Measurements from ENCODE around the gene WWOX. TPM values are rescaled to one million over a fixed set of nuclear protein-coding genes. Genes with fewer than 3 reads are reported as not detected.

WWOX gene
- total and polyA plus RNA-seq, 2 donors = 15.4 to 23.9 TPM

DNA sequence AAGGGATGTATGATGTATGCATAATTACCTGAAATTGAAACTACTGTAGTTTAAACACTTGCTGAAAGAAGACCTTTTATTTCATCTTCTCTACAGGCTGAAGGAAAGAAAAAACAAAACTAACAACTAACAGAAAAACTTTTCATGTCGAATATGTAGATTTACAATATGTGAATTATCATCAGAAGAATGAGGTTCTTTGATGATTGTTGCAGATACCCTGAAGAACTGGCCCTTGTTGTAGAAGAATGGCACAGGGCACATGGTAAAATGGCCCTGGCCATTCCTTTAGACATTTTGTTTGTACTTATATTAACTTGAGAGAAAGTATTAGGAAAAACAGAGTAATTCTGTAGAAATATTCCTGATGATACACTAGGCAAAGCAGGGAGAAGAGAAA is 1057.3 kb downstream of the WWOX start:
- no peak overlapping the region for H3K27ac ChIP-seq (ENCODE audit: low read depth in 1 of 2, low read length in 1 of 2)
- DNase-seq (ENCODE audit: low read depth in 6 of 9, low spot score in 9 of 9) = no peak
- 68% methylated on average over 1 of the region's 1 CpG for WGBS

DNA sequence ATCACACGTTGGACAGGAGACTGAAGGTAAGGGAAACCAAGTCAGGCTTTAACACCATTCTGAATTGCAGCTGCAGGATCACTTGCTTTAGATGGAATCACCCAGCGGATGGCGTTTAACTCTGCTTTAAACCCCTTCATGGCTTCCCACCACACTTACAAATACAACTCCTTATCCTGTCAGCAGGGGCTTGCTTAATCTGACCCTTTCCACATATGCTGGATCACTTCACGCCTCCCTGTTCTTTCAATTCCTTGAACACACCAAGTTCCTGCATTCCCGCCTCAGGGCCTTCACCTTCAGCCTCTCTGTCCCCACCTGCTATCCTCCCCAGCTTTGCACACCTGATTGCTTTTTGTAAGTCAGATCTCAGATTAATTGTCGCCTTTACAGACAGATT is 1058.9 kb downstream of the WWOX start:
- WGBS = 97% methylated on average over 6 of the region's 6 CpGs
- no peaks in the 10 kb centered on the region for H3K27me3 ChIP-seq (ENCODE audit: control insufficient read depth in 2 of 2, insufficient read depth in 1 of 2, low read length in 1 of 2)
- no peak overlapping the region for H3K27ac ChIP-seq (ENCODE audit: low read depth in 1 of 2, low read length in 1 of 2)
- H3K4me3 ChIP-seq (ENCODE audit: low read length in 2 of 2) = no peak overlapping the region
- peaks cover 0 to 11% of the 10 kb centered on the region in 2 donors for H3K4me1 ChIP-seq (ENCODE audit: control insufficient read depth in 2 of 2, insufficient read depth in 2 of 2, low read length in 2 of 2)
- no peaks in the 10 kb centered on the region for H3K36me3 ChIP-seq (ENCODE audit: control insufficient read depth in 2 of 2, insufficient read depth in 2 of 2, low read length in 1 of 2)
- no peaks in the 10 kb centered on the region for H3K9me3 ChIP-seq (ENCODE audit: control insufficient read depth in 2 of 2, insufficient read depth in 1 of 2, low read length in 1 of 2)
- DNase-seq (ENCODE audit: low read depth in 6 of 9, low spot score in 9 of 9) = no peak

More for the DNA sequence above, 1057.3 kb downstream of the WWOX start:
- Histone ChIP-seq H3K4me1 (ENCODE audit: control insufficient read depth in 2 of 2, insufficient read depth in 2 of 2, low read length in 2 of 2) (peaks cover 0 to 9% of the 10 kb centered on the region in 2 donors), H3K9me3 (ENCODE audit: control insufficient read depth in 2 of 2, insufficient read depth in 1 of 2, low read length in 1 of 2) (no peaks in the 10 kb centered on the region), H3K4me3 (ENCODE audit: low read length in 2 of 2) (no peak overlapping the region), H3K36me3 (ENCODE audit: control insufficient read depth in 2 of 2, insufficient read depth in 2 of 2, low read length in 1 of 2) (no peaks in the 10 kb centered on the region), H3K27me3 (ENCODE audit: control insufficient read depth in 2 of 2, insufficient read depth in 1 of 2, low read length in 1 of 2) (no peaks in the 10 kb centered on the region)

DNA sequence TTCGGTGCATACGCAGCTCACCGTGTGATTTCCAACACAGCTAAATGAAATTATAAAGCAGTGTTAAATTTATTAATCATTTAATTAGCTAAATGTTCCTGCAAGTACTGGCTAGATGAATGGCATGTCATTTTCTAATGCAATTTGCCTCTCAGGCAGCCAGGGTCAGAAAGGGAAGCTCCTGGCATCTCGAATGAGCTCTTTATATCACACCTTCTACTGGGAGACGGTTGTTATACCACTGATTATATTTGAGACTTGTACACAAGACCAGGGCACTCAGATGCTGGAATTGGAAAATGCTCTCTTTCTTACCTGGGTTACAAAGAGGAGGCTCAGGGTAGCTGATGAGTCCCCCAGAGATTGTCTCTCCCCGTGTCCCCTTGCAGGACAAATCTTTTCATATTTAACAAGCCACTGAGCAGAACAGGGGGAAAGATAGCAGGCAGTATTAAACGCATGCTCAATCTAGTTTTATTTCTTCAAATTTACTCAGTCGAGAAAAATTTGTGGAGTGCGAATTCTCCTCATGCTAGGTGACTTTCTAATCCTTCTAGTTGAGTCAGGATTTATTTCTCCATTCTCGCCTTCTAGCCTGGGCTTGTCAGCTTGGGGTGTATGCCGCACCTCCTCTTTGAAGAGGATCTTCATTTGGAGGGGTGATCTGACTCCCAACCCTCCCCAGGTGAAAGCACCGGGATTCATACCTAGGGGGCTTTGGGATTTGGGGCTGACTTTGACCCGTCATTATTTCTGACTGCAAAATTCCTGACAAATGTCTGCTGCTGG is 1060.0 kb downstream of the WWOX start:
- Histone ChIP-seq H3K27me3 (ENCODE audit: control insufficient read depth in 2 of 2, insufficient read depth in 1 of 2, low read length in 1 of 2) (no peaks in the 10 kb centered on the region), H3K27ac (ENCODE audit: low read depth in 1 of 2, low read length in 1 of 2) (no peak overlapping the region)
- 92% methylated on average over 13 of the region's 13 CpGs for WGBS

DNA sequence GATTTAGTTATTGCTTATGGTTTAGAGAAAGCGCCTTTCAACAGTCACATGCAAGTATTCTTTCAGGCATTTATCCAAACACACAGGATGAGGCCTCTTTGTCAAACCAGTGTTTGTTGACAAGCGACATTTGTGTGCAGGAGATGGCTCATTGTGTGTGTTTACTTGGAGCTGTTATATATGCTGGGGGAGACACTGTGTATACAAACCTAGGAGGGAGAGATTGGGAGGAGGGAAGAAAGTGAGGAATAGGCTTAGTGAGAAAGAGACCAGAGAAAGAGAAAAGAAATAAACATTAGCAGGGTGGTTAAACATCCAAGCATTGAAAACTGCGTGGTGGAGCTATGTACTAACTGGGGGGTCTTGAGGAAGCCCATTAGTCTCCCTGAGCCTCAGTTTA is 1063.5 kb downstream of the WWOX start:
- Histone ChIP-seq H3K9me3 (ENCODE audit: control insufficient read depth in 2 of 2, insufficient read depth in 1 of 2, low read length in 1 of 2) (no peaks in the 10 kb centered on the region), H3K27ac (ENCODE audit: low read depth in 1 of 2, low read length in 1 of 2) (no peak overlapping the region), H3K4me1 (ENCODE audit: control insufficient read depth in 2 of 2, insufficient read depth in 2 of 2, low read length in 2 of 2) (peaks cover 0 to 15% of the 10 kb centered on the region in 2 donors), H3K36me3 (ENCODE audit: control insufficient read depth in 2 of 2, insufficient read depth in 2 of 2, low read length in 1 of 2) (no peaks in the 10 kb centered on the region), H3K4me3 (ENCODE audit: low read length in 2 of 2) (no peak overlapping the region), H3K27me3 (ENCODE audit: control insufficient read depth in 2 of 2, insufficient read depth in 1 of 2, low read length in 1 of 2) (no peaks in the 10 kb centered on the region)
- 98% methylated on average over 3 of the region's 3 CpGs for WGBS
- no peak for DNase-seq (ENCODE audit: low read depth in 6 of 9, low spot score in 9 of 9)

More for the DNA sequence above, 1060.0 kb downstream of the WWOX start:
- no peak overlapping the region for H3K4me3 ChIP-seq (ENCODE audit: low read length in 2 of 2)
- H3K4me1 ChIP-seq (ENCODE audit: control insufficient read depth in 2 of 2, insufficient read depth in 2 of 2, low read length in 2 of 2) = peaks cover 0 to 21% of the 10 kb centered on the region in 2 donors
- H3K36me3 ChIP-seq (ENCODE audit: control insufficient read depth in 2 of 2, insufficient read depth in 2 of 2, low read length in 1 of 2) = no peaks in the 10 kb centered on the region
- no peak for DNase-seq (ENCODE audit: low read depth in 6 of 9, low spot score in 9 of 9)
- H3K9me3 ChIP-seq (ENCODE audit: control insufficient read depth in 2 of 2, insufficient read depth in 1 of 2, low read length in 1 of 2) = no peaks in the 10 kb centered on the region

DNA sequence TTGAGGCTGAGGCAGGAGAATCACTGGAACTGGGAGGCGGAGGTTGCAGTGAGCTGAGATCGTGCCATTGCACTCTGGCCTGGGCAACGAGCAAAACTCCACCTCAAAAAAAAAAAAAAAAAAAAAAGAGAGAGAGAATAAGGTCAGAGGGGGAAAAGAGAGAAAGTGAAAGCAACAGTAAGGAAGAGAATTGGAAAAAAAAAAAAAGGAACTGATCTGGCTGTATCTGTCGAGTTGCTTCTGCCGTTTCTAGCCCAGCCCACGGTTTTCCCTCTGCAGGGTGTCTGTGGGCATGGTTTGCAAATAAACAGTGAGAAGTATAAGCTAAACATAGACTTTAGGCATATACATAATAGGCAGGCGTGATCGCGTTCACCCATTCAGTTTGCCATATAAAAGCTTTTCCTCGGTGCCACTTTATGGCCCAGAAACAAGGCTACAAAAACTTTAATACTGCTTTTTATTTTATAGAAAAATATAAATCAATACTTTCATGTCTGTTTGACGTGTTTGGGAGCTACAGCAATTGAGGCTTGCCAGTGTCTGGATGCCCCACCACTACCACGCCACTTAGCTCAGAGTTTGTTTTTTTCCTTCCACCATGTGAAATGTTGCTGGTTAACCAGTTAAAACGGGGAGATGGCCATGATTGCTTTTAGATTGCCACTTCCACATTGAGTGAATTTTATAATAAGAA is 1064.4 kb downstream of the WWOX start:
- Histone ChIP-seq H3K27ac (ENCODE audit: low read depth in 1 of 2, low read length in 1 of 2) (peak overlapping the region in 1 of 2 donors; percentile 37), H3K27me3 (ENCODE audit: control insufficient read depth in 2 of 2, insufficient read depth in 1 of 2, low read length in 1 of 2) (no peaks in the 10 kb centered on the region), H3K9me3 (ENCODE audit: control insufficient read depth in 2 of 2, insufficient read depth in 1 of 2, low read length in 1 of 2) (no peaks in the 10 kb centered on the region), H3K36me3 (ENCODE audit: control insufficient read depth in 2 of 2, insufficient read depth in 2 of 2, low read length in 1 of 2) (no peaks in the 10 kb centered on the region), H3K4me3 (ENCODE audit: low read length in 2 of 2) (peak overlapping the region in 1 of 2 donors; percentile 1), H3K4me1 (ENCODE audit: control insufficient read depth in 2 of 2, insufficient read depth in 2 of 2, low read length in 2 of 2) (peaks cover 0 to 20% of the 10 kb centered on the region in 2 donors)
- peak in 1 of 9 donors; percentile 53 for DNase-seq (ENCODE audit: low read depth in 6 of 9, low spot score in 9 of 9)
- 27% methylated on average over 13 of the region's 13 CpGs for WGBS

DNA sequence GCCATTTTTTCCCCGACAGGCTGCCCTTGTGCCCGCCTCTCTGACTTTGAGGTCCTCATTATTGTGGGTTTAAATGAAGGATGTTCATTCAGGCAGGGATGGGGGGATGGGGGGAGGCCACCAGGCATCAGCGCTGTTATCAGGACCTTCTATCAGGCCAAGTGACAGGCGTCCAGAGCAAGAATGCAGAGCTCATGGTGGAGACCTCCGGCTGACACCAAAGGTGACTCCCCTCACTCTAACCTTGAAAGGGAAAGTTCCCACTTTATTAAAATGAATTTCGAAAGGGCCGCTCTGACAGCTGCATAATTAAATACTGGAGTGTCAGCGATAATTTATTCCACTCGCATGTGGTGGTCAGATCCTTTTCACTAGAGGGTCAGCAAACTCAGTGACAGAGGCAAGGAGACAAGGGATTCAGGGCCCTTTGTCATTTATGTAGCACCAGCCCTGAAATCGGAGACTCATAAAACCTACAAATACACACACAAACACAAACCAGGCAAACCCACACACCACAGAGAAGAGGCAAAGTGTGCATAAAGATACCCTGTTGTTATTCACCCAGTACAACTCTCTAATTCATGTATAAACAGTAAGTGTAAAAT is 1065.0 kb downstream of the WWOX start:
- peaks cover 6 to 27% of the 10 kb centered on the region in 2 donors for H3K4me1 ChIP-seq (ENCODE audit: control insufficient read depth in 2 of 2, insufficient read depth in 2 of 2, low read length in 2 of 2)
- no peaks in the 10 kb centered on the region for H3K36me3 ChIP-seq (ENCODE audit: control insufficient read depth in 2 of 2, insufficient read depth in 2 of 2, low read length in 1 of 2)
- DNase-seq (ENCODE audit: low read depth in 6 of 9, low spot score in 9 of 9) = no peak
- no peaks in the 10 kb centered on the region for H3K9me3 ChIP-seq (ENCODE audit: control insufficient read depth in 2 of 2, insufficient read depth in 1 of 2, low read length in 1 of 2)
- no peak overlapping the region for H3K4me3 ChIP-seq (ENCODE audit: low read length in 2 of 2)
- H3K27me3 ChIP-seq (ENCODE audit: control insufficient read depth in 2 of 2, insufficient read depth in 1 of 2, low read length in 1 of 2) = no peaks in the 10 kb centered on the region
- 68% methylated on average over 10 of the region's 10 CpGs for WGBS
- H3K27ac ChIP-seq (ENCODE audit: low read depth in 1 of 2, low read length in 1 of 2) = peak overlapping the region in 1 of 2 donors; percentile 37

DNA sequence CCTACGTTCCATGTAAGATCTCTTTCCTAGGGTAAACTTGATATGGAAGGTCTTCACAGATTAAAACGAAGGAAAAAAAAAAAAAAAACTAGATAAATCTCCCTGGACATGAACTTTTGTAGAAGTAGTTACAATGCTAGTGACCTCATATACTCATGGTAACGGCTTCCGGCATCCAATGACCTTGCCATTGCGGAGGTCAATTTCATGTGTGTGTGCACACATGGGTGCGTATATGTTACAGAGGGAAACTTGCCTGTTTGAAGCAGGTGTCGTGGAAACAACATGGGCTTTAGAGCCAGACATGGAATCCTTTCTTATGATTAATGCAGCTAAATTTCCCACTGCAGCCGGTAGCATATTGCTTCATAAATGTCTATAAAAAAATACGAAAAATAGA is 1065.6 kb downstream of the WWOX start:
- no peak for DNase-seq (ENCODE audit: low read depth in 6 of 9, low spot score in 9 of 9)
- Histone ChIP-seq H3K9me3 (ENCODE audit: control insufficient read depth in 2 of 2, insufficient read depth in 1 of 2, low read length in 1 of 2) (no peaks in the 10 kb centered on the region), H3K27ac (ENCODE audit: low read depth in 1 of 2, low read length in 1 of 2) (no peak overlapping the region), H3K36me3 (ENCODE audit: control insufficient read depth in 2 of 2, insufficient read depth in 2 of 2, low read length in 1 of 2) (no peaks in the 10 kb centered on the region), H3K4me3 (ENCODE audit: low read length in 2 of 2) (no peak overlapping the region), H3K27me3 (ENCODE audit: control insufficient read depth in 2 of 2, insufficient read depth in 1 of 2, low read length in 1 of 2) (no peaks in the 10 kb centered on the region), H3K4me1 (ENCODE audit: control insufficient read depth in 2 of 2, insufficient read depth in 2 of 2, low read length in 2 of 2) (peaks cover 6 to 31% of the 10 kb centered on the region in 2 donors)
- 96% methylated on average over 9 of the region's 9 CpGs for WGBS

DNA sequence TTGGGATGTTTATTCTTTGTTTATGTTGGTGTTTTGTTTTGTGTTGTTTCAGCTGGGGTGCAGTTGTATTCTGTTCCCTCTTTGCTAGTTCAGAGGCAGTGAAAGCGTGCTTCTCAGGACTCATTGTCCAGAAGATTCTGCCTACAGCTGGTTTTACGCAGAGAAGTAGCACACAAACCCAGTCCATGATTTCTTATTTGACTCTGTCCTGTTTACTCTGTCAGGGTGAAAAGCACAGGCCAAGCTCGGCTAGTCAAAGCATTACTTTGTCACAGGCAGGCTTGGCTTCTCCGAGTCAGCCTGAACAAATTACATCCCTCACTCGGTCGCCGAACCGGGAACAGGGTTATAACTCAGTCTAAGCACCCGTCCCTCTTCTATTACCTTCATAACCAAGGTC is 1066.1 kb downstream of the WWOX start:
- no peaks in the 10 kb centered on the region for H3K36me3 ChIP-seq (ENCODE audit: control insufficient read depth in 2 of 2, insufficient read depth in 2 of 2, low read length in 1 of 2)
- peak overlapping the region in 1 of 2 donors; percentile 24 for H3K27ac ChIP-seq (ENCODE audit: low read depth in 1 of 2, low read length in 1 of 2)
- no peak overlapping the region for H3K4me3 ChIP-seq (ENCODE audit: low read length in 2 of 2)
- H3K27me3 ChIP-seq (ENCODE audit: control insufficient read depth in 2 of 2, insufficient read depth in 1 of 2, low read length in 1 of 2) = no peaks in the 10 kb centered on the region
- peaks cover 6 to 31% of the 10 kb centered on the region in 2 donors for H3K4me1 ChIP-seq (ENCODE audit: control insufficient read depth in 2 of 2, insufficient read depth in 2 of 2, low read length in 2 of 2)
- no peak for DNase-seq (ENCODE audit: low read depth in 6 of 9, low spot score in 9 of 9)
- no peaks in the 10 kb centered on the region for H3K9me3 ChIP-seq (ENCODE audit: control insufficient read depth in 2 of 2, insufficient read depth in 1 of 2, low read length in 1 of 2)
- WGBS = 94% methylated on average over 9 of the region's 9 CpGs

DNA sequence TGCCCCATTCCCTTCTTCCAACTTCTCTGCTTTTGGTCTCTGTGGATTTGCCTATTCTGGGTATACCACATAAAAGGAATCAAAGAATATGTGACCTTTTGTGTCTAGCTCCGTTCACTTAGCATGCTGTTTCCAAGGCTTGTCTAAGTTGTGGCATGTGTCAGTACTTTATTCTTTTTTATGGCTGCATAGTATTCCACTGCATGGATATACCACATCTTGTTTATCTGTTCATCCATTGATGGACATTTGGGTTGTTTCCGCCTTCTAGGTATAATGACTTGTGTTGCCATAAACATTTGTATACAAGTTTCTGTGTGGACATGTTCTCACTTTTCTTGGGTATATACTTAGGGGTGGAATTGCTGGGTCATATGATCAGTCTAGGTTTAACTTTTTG is 1068.4 kb downstream of the WWOX start:
- H3K27ac ChIP-seq (ENCODE audit: low read depth in 1 of 2, low read length in 1 of 2) = no peak overlapping the region
- DNase-seq (ENCODE audit: low read depth in 6 of 9, low spot score in 9 of 9) = no peak
- WGBS = 98% methylated on average over 2 of the region's 2 CpGs

More for the DNA sequence above, 1068.4 kb downstream of the WWOX start:
- Histone ChIP-seq H3K4me3 (ENCODE audit: low read length in 2 of 2) (no peak overlapping the region), H3K27me3 (ENCODE audit: control insufficient read depth in 2 of 2, insufficient read depth in 1 of 2, low read length in 1 of 2) (no peaks in the 10 kb centered on the region), H3K9me3 (ENCODE audit: control insufficient read depth in 2 of 2, insufficient read depth in 1 of 2, low read length in 1 of 2) (no peaks in the 10 kb centered on the region), H3K36me3 (ENCODE audit: control insufficient read depth in 2 of 2, insufficient read depth in 2 of 2, low read length in 1 of 2) (no peaks in the 10 kb centered on the region), H3K4me1 (ENCODE audit: control insufficient read depth in 2 of 2, insufficient read depth in 2 of 2, low read length in 2 of 2) (peaks cover 6 to 37% of the 10 kb centered on the region in 2 donors)
